ENCODE results near the gene ASB6. TPM values are rescaled to one million over a fixed set of nuclear protein-coding genes. Genes with fewer than 3 reads are reported as not detected.

The ASB6 gene
- total and polyA plus RNA-seq, 2 donors (not counting 1 experiment from before 2014, with no cell fraction given): 27.7 to 27.9 TPM

GRCh38 chr9:129661029-129661428 is 19.1 kb upstream of the ASB6 start:
- H3K9ac ChIP-seq (ENCODE audit: low read length): no peak overlapping the region
- peaks cover 7% of the 10 kb centered on the region for H3K4me1 Mint-ChIP-seq
- CTCF ChIA-PET: no interaction called here
- DNase-seq (no peak), ATAC-seq (ENCODE audit: low read depth) (no peak)
- no peaks in the 10 kb centered on the region for H4K20me1 ChIP-seq (ENCODE audit: control insufficient read depth, insufficient read depth, low read length, poor library complexity, severe bottlenecking)
- no peak overlapping the region for H3K4me3 Mint-ChIP-seq
- H3K79me2 ChIP-seq (ENCODE audit: control insufficient read depth, insufficient read depth, low read length): no peaks in the 10 kb centered on the region
- no peaks in the 10 kb centered on the region for H3K9me3 Mint-ChIP-seq (ENCODE audit: insufficient read depth)
- POLR2A ChIA-PET: no interaction called here
- no CpG with 5 or more reads among the region's 2 CpGs for WGBS (ENCODE audit: insufficient coverage)
- H3K4me3 ChIP-seq (ENCODE audit: control extremely low read depth in 1 of 5, extremely low read depth in 1 of 5, insufficient read depth in 1 of 5, low read depth in 2 of 5, low read length in 4 of 5): no peak overlapping the region
- no peak for TF ChIP-seq EZH2 (IDR thresholded peaks at IDR 0.05; ENCODE audit: borderline replicate concordance, insufficient read depth, low read depth, low read length, poor library complexity, severe bottlenecking)
- TF ChIP-seq CTCF (IDR thresholded peaks at IDR 0.05): no peak
- peaks cover 18% of the 10 kb centered on the region for H3K27me3 Mint-ChIP-seq
- no peak overlapping the region for H2AFZ ChIP-seq (ENCODE audit: insufficient read depth, low read depth, low read length, poor library complexity, severe bottlenecking)
- H3K27me3 ChIP-seq (replicated peaks in 1 of 4; ENCODE audit: control extremely low read depth in 1 of 4, control insufficient read depth in 3 of 4, insufficient read depth in 4 of 4, low read length in 3 of 4): peaks cover 0 to 14% (median 2%) of the 10 kb centered on the region in 4 experiments
- H3K27ac Mint-ChIP-seq: no peak overlapping the region
- no peaks in the 10 kb centered on the region for H3K36me3 ChIP-seq (replicated peaks in 1 of 2; ENCODE audit: control extremely low read depth in 1 of 2, control insufficient read depth in 1 of 2, extremely low read depth in 1 of 2, insufficient read depth in 2 of 2, low read length in 1 of 2)
- H3K4me1 ChIP-seq (ENCODE audit: control insufficient read depth in 2 of 2, insufficient read depth in 2 of 2, low read length in 2 of 2): peaks cover 6 to 8% of the 10 kb centered on the region in 2 donors
- no peak overlapping the region for H3K27ac ChIP-seq (ENCODE audit: low read length in 2 of 2)
- H3K9me3 ChIP-seq (ENCODE audit: control extremely low read depth in 1 of 3, control insufficient read depth in 2 of 3, insufficient read depth in 1 of 3, low read length in 2 of 3): no peaks in the 10 kb centered on the region
- no peak overlapping the region for H3K4me2 ChIP-seq (replicated peaks; ENCODE audit: low read depth, low read length, poor library complexity, severe bottlenecking)
- intact Hi-C loops (cut with micrococcal nuclease): no loop called here

- Histone ChIP-seq H3K4me2 (replicated peaks; ENCODE audit: low read depth, low read length, poor library complexity, severe bottlenecking) (no peak overlapping the region), H3K4me1 (ENCODE audit: control insufficient read depth in 2 of 2, insufficient read depth in 2 of 2, low read length in 2 of 2) (no peaks in the 10 kb centered on the region), H3K4me3 (ENCODE audit: control extremely low read depth in 1 of 5, extremely low read depth in 1 of 5, insufficient read depth in 1 of 5, low read depth in 2 of 5, low read length in 4 of 5) (no peak overlapping the region), H3K27me3 (replicated peaks in 1 of 4; ENCODE audit: control extremely low read depth in 1 of 4, control insufficient read depth in 3 of 4, insufficient read depth in 4 of 4, low read length in 3 of 4) (peaks cover 0 to 3% (median 0%) of the 10 kb centered on the region in 4 experiments), H4K20me1 (ENCODE audit: control insufficient read depth, insufficient read depth, low read length, poor library complexity, severe bottlenecking) (no peaks in the 10 kb centered on the region), H3K79me2 (ENCODE audit: control insufficient read depth, insufficient read depth, low read length) (no peaks in the 10 kb centered on the region), H3K36me3 (replicated peaks in 1 of 2; ENCODE audit: control extremely low read depth in 1 of 2, control insufficient read depth in 1 of 2, extremely low read depth in 1 of 2, insufficient read depth in 2 of 2, low read length in 1 of 2) (no peaks in the 10 kb centered on the region), H3K9ac (ENCODE audit: low read length) (no peak overlapping the region), H3K27ac (ENCODE audit: low read length in 2 of 2) (no peak overlapping the region), H3K9me3 (ENCODE audit: control extremely low read depth in 1 of 3, control insufficient read depth in 2 of 3, insufficient read depth in 1 of 3, low read length in 2 of 3) (no peaks in the 10 kb centered on the region), H2AFZ (ENCODE audit: insufficient read depth, low read depth, low read length, poor library complexity, severe bottlenecking) (no peak overlapping the region)
- H3K4me3 Mint-ChIP-seq: no peak overlapping the region
- POLR2A ChIA-PET: no interaction called here
- DNase-seq (no peak), ATAC-seq (ENCODE audit: low read depth) (no peak)
- no peaks in the 10 kb centered on the region for H3K4me1 Mint-ChIP-seq
- WGBS (ENCODE audit: insufficient coverage): 97% methylated on average over 5 of the region's 12 CpGs
- TF ChIP-seq EZH2 (IDR thresholded peaks at IDR 0.05; ENCODE audit: borderline replicate concordance, insufficient read depth, low read depth, low read length, poor library complexity, severe bottlenecking): no peak
- no peak for TF ChIP-seq CTCF (IDR thresholded peaks at IDR 0.05)
- no peaks in the 10 kb centered on the region for H3K9me3 Mint-ChIP-seq (ENCODE audit: insufficient read depth)
- H3K27ac Mint-ChIP-seq: no peak overlapping the region
- CTCF ChIA-PET: interaction anchor here (0.7 kb wide), 1 partner anchor 453 kb away, joined by 3 read pairs; no protein-coding TSS in a partner anchor
- intact Hi-C loops (cut with micrococcal nuclease): no loop called here
- peaks cover 16% of the 10 kb centered on the region for H3K27me3 Mint-ChIP-seq
These were observed 14.9 kb upstream of the ASB6 start for GRCh38 chr9:129656795-129657390.
